IMR-90 (cell line): Measurements from ENCODE around the gene FOXM1.

Experiments
- BHLHE40 ChIP-seq: fragments of 150-350 bp; IDR thresholded peaks from 2 replicates; pipeline ENCODE4 v1.6.1; 2016; ENCODE audit warnings: mild to moderate bottlenecking, low read depth, low read length
- CTCF ChIP-seq: conservative IDR thresholded peaks from 2 replicates; pipeline ENCODE4 v1.5.1; 2012; ENCODE audit warnings: mild to moderate bottlenecking, low read depth, low read length, improper control_type of control experiment
- ELK1 ChIP-seq: fragments of 150-350 bp; IDR thresholded peaks from 2 replicates; pipeline ENCODE4 v1.6.1; 2016; ENCODE audit warnings: low read depth, mild to moderate bottlenecking, low read length, moderate library complexity, borderline replicate concordance
- FOS ChIP-seq: fragments of 150-350 bp; IDR thresholded peaks from 2 replicates; pipeline ENCODE4 v1.6.1; 2016; ENCODE audit warnings: low read depth, low read length
- MAFK ChIP-seq: IDR thresholded peaks from 2 replicates; pipeline ENCODE4 v1.6.1; 2012; ENCODE audit warnings: low read depth, low read length, improper control_type of control experiment
- MXI1 ChIP-seq: IDR thresholded peaks from 2 replicates; pipeline ENCODE4 v1.6.1; 2012; ENCODE audit warnings: low read depth, mild to moderate bottlenecking, low read length, moderate library complexity, borderline replicate concordance
- NFE2L2 ChIP-seq: fragments of 150-350 bp; IDR thresholded peaks from 2 replicates; pipeline ENCODE4 v1.6.1; 2016; ENCODE audit warnings: low read depth, mild to moderate bottlenecking, low read length
- POLR2A ChIP-seq: IDR thresholded peaks from 2 replicates; pipeline ENCODE4 v1.6.1; 2012; ENCODE audit warnings: mild to moderate bottlenecking, low read depth, low read length
- RAD21 ChIP-seq: IDR thresholded peaks from 2 replicates; pipeline ENCODE4 v1.6.1; 2012; ENCODE audit warnings: low read length, improper control_type of control experiment
- RFX5 ChIP-seq: IDR thresholded peaks from 2 replicates; pipeline ENCODE4 v1.8.0; 2012; ENCODE audit warnings: low read depth, mild to moderate bottlenecking, low read length, moderate library complexity
- USF2 ChIP-seq: fragments of 150-350 bp; IDR thresholded peaks from 2 replicates; pipeline ENCODE4 v1.6.1; 2017; ENCODE audit warnings: mild to moderate bottlenecking, antibody characterized with exemption, low read length, low read depth

- no peak for TF ChIP-seq CTCF
- TF ChIP-seq FOS = no peak
- no peak for TF ChIP-seq POLR2A
- TF ChIP-seq NFE2L2 = no peak
- TF ChIP-seq RAD21 = no peak
- TF ChIP-seq USF2 = no peak
- TF ChIP-seq ELK1 = no peak
- no peak for TF ChIP-seq MXI1
- TF ChIP-seq RFX5 = no peak
- TF ChIP-seq MAFK = no peak
- no peak for TF ChIP-seq BHLHE40
These were observed 35.8 kb downstream of the FOXM1 start for GRCh38 chr12:2841056-2841650.
